K562 (cell line): ENCODE data around the gene SPATA20.

ENCODE experiments used
- CBX8 ChIP-seq: fragments of 200-600 bp; sonication (generic); IDR thresholded peaks from 2 replicates; pipeline ENCODE4 v1.6.1; 2012; ENCODE audit warnings: borderline replicate concordance, mixed run types, low read depth, mild to moderate bottlenecking, moderate library complexity, mixed read lengths, low read length, control low read depth, inconsistent platforms; ENCODE audit not compliant: poor library complexity, severe bottlenecking; ENCODE audit errors: extremely low read depth
- FOXM1 ChIP-seq, 2 experiments: fragments of 450-650 bp in 1 of 2; sonication (generic) in 1 of 2; formaldehyde crosslinking in 1 of 2; IDR thresholded peaks; 2 replicates each; pipeline versions ENCODE4 v1.6.1 to v1.9.0; 2017 to 2022; ENCODE audit warnings: low read depth in 2 of 2, mild to moderate bottlenecking in 2 of 2, missing genetic modification reagents in 1 of 2, moderate library complexity in 1 of 2
- JUNB ChIP-seq: fragments of 450-650 bp; formaldehyde crosslinking; conservative IDR thresholded peaks from 2 replicates; pipeline ENCODE4 v1.4.0; 2020; ENCODE audit warnings: mild to moderate bottlenecking
- MYC ChIP-seq, 2 experiments: fragments of 250-450 bp in 1 of 2; sonication (Bioruptor Pico) in 1 of 2; IDR thresholded peaks; 2 replicates each; pipeline versions ENCODE4 v1.5.1 to v1.6.1; 2012 to 2021; ENCODE audit warnings: low read depth in 2 of 2, borderline replicate concordance in 1 of 2, improper control_type of control experiment in 1 of 2, low read length in 1 of 2, mild to moderate bottlenecking in 1 of 2, moderate library complexity in 1 of 2
- RBBP5 ChIP-seq: fragments of 200-600 bp; sonication (generic); IDR thresholded peaks from 2 replicates; pipeline ENCODE4 v1.6.1; 2012; ENCODE audit warnings: borderline replicate concordance, mild to moderate bottlenecking, low read length, control low read depth, inconsistent platforms; ENCODE audit not compliant: insufficient read depth, poor library complexity, severe bottlenecking
- TCF7 ChIP-seq: sonication (generic); IDR thresholded peaks from 2 replicates; pipeline ENCODE4 v1.6.1; 2016; ENCODE audit warnings: antibody characterized with exemption, borderline replicate concordance
- YY1 ChIP-seq, 3 experiments: IDR thresholded peaks; 2 replicates each; pipeline ENCODE4 v1.6.1; 2011; ENCODE audit warnings: low read length in 2 of 3, mild to moderate bottlenecking in 2 of 3, moderate library complexity in 2 of 3, borderline replicate concordance in 1 of 3, control low read depth in 1 of 3, low read depth in 1 of 3; ENCODE audit not compliant: insufficient read depth in 3 of 3, insufficient replicate concordance in 2 of 3, control insufficient read depth in 1 of 3, insufficient read length in 1 of 3; ENCODE audit errors: extremely low read depth in 1 of 3
- ZNF79 ChIP-seq: fragments of 250-450 bp; sonication (Bioruptor Pico); IDR thresholded peaks from 2 replicates; pipeline ENCODE4 v1.4.0; 2020; ENCODE audit warnings: low read depth, mild to moderate bottlenecking, moderate library complexity
- TF ChIP-seq, protein P1 (sequence below), 3 experiments: IDR thresholded peaks in 2 of 3; conservative IDR thresholded peaks in 1 of 3; 2 replicates each; pipeline ENCODE4 v1.5.1; 2011 to 2012; ENCODE audit warnings: low read length in 3 of 3, mild to moderate bottlenecking in 3 of 3, control low read depth in 2 of 3, improper control_type of control experiment in 1 of 3, inconsistent platforms in 1 of 3, low read depth in 1 of 3, mixed read lengths in 1 of 3, moderate library complexity in 1 of 3; ENCODE audit not compliant: insufficient read depth in 2 of 3
- TF ChIP-seq, protein P2 (sequence below): sonication (generic); formaldehyde crosslinking; IDR thresholded peaks from 2 replicates; pipeline ENCODE4 v1.9.0; 2022; ENCODE audit warnings: mild to moderate bottlenecking, missing genetic modification reagents
- TF ChIP-seq, protein P3 (sequence below): fragments of 250-450 bp; sonication (Bioruptor Pico); IDR thresholded peaks from 2 replicates; pipeline ENCODE4 v1.5.0; 2021; ENCODE audit warnings: mild to moderate bottlenecking, borderline replicate concordance
- TF ChIP-seq, protein P4 (sequence below): sonication (generic); formaldehyde crosslinking; IDR thresholded peaks from 2 replicates; pipeline ENCODE4 v1.8.1; 2023; ENCODE audit warnings: mild to moderate bottlenecking, missing genetic modification reagents
- TF ChIP-seq, protein P5 (sequence below): fragments of 450-650 bp; IDR thresholded peaks from 2 replicates; pipeline ENCODE4 v1.6.1; 2017; ENCODE audit warnings: antibody characterized with exemption, mild to moderate bottlenecking

DNA sequence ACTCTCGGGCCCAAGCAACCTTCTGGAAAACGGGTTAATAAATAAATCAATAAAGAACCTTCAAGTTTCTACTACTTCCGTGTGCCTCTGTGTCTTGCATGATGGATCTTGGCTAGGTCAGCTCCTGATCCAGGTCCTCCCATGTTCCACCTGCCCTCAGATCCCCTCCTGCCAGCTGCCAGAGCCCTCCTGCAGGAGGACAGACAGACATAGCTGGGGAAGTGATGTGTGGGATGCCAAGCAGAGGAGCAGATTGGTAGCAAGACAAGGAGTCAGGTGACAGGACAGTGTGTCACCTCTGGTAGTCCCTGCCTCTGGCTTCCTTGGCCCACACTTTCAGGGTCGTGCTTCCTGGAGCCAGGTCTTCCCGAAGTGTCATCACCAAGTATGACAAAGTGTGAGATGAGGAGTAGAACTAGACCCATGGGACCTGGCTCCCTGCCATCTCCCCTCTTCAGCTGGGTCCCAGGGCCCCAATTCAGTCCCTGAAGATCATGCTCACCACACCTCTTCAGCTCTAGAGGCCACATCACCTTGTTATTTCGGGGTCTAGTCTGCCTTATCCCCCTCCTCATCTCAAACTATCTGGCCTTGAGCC is 15.4 kb upstream of the SPATA20 start:
- TF ChIP-seq, protein P1, sequence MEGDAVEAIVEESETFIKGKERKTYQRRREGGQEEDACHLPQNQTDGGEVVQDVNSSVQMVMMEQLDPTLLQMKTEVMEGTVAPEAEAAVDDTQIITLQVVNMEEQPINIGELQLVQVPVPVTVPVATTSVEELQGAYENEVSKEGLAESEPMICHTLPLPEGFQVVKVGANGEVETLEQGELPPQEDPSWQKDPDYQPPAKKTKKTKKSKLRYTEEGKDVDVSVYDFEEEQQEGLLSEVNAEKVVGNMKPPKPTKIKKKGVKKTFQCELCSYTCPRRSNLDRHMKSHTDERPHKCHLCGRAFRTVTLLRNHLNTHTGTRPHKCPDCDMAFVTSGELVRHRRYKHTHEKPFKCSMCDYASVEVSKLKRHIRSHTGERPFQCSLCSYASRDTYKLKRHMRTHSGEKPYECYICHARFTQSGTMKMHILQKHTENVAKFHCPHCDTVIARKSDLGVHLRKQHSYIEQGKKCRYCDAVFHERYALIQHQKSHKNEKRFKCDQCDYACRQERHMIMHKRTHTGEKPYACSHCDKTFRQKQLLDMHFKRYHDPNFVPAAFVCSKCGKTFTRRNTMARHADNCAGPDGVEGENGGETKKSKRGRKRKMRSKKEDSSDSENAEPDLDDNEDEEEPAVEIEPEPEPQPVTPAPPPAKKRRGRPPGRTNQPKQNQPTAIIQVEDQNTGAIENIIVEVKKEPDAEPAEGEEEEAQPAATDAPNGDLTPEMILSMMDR (IDR thresholded peaks at IDR 0.05 in 2 of 3, conservative IDR thresholded peaks at IDR 0.05 in 1 of 3; ENCODE audit: insufficient read depth in 2 of 3, low read depth in 1 of 3, low read length in 3 of 3): no peak
- TF ChIP-seq CBX8: no peak
- TF ChIP-seq RBBP5: no peak
- TF ChIP-seq, protein P2, sequence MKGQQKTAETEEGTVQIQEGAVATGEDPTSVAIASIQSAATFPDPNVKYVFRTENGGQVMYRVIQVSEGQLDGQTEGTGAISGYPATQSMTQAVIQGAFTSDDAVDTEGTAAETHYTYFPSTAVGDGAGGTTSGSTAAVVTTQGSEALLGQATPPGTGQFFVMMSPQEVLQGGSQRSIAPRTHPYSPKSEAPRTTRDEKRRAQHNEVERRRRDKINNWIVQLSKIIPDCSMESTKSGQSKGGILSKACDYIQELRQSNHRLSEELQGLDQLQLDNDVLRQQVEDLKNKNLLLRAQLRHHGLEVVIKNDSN (CRISPR knock-in tag): no peak
- TF ChIP-seq YY1 (IDR thresholded peaks at IDR 0.05; ENCODE audit: borderline replicate concordance in 1 of 3, control insufficient read depth in 1 of 3, extremely low read depth in 1 of 3, insufficient read depth in 3 of 3, insufficient read length in 1 of 3, insufficient replicate concordance in 2 of 3, low read depth in 1 of 3, low read length in 2 of 3): no peak
- no peak for TF ChIP-seq ZNF79 (CRISPR knock-in tag)
- TF ChIP-seq, protein P3, sequence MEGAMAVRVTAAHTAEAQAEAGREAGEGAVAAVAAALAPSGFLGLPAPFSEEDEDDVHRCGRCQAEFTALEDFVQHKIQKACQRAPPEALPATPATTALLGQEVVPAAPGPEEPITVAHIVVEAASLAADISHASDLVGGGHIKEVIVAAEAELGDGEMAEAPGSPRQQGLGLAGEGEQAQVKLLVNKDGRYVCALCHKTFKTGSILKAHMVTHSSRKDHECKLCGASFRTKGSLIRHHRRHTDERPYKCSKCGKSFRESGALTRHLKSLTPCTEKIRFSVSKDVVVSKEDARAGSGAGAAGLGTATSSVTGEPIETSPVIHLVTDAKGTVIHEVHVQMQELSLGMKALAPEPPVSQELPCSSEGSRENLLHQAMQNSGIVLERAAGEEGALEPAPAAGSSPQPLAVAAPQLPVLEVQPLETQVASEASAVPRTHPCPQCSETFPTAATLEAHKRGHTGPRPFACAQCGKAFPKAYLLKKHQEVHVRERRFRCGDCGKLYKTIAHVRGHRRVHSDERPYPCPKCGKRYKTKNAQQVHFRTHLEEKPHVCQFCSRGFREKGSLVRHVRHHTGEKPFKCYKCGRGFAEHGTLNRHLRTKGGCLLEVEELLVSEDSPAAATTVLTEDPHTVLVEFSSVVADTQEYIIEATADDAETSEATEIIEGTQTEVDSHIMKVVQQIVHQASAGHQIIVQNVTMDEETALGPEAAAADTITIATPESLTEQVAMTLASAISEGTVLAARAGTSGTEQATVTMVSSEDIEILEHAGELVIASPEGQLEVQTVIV: no peak
- TF ChIP-seq FOXM1 (IDR thresholded peaks at IDR 0.05; ENCODE audit: low read depth): no peak
- TF ChIP-seq FOXM1 (CRISPR knock-in tag; IDR thresholded peaks at IDR 0.05; ENCODE audit: low read depth): no peak
- TF ChIP-seq, protein P4, sequence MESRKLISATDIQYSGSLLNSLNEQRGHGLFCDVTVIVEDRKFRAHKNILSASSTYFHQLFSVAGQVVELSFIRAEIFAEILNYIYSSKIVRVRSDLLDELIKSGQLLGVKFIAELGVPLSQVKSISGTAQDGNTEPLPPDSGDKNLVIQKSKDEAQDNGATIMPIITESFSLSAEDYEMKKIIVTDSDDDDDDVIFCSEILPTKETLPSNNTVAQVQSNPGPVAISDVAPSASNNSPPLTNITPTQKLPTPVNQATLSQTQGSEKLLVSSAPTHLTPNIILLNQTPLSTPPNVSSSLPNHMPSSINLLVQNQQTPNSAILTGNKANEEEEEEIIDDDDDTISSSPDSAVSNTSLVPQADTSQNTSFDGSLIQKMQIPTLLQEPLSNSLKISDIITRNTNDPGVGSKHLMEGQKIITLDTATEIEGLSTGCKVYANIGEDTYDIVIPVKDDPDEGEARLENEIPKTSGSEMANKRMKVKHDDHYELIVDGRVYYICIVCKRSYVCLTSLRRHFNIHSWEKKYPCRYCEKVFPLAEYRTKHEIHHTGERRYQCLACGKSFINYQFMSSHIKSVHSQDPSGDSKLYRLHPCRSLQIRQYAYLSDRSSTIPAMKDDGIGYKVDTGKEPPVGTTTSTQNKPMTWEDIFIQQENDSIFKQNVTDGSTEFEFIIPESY (CRISPR knock-in tag): no peak
- no peak for TF ChIP-seq MYC (IDR thresholded peaks at IDR 0.05; ENCODE audit: low read depth, low read length)
- TF ChIP-seq MYC (CRISPR knock-in tag; IDR thresholded peaks at IDR 0.05; ENCODE audit: borderline replicate concordance, low read depth): no peak
- no peak for TF ChIP-seq TCF7
- TF ChIP-seq, protein P5, sequence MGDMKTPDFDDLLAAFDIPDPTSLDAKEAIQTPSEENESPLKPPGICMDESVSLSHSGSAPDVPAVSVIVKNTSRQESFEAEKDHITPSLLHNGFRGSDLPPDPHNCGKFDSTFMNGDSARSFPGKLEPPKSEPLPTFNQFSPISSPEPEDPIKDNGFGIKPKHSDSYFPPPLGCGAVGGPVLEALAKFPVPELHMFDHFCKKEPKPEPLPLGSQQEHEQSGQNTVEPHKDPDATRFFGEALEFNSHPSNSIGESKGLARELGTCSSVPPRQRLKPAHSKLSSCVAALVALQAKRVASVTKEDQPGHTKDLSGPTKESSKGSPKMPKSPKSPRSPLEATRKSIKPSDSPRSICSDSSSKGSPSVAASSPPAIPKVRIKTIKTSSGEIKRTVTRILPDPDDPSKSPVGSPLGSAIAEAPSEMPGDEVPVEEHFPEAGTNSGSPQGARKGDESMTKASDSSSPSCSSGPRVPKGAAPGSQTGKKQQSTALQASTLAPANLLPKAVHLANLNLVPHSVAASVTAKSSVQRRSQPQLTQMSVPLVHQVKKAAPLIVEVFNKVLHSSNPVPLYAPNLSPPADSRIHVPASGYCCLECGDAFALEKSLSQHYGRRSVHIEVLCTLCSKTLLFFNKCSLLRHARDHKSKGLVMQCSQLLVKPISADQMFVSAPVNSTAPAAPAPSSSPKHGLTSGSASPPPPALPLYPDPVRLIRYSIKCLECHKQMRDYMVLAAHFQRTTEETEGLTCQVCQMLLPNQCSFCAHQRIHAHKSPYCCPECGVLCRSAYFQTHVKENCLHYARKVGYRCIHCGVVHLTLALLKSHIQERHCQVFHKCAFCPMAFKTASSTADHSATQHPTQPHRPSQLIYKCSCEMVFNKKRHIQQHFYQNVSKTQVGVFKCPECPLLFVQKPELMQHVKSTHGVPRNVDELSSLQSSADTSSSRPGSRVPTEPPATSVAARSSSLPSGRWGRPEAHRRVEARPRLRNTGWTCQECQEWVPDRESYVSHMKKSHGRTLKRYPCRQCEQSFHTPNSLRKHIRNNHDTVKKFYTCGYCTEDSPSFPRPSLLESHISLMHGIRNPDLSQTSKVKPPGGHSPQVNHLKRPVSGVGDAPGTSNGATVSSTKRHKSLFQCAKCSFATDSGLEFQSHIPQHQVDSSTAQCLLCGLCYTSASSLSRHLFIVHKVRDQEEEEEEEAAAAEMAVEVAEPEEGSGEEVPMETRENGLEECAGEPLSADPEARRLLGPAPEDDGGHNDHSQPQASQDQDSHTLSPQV: no peak
- no peak for TF ChIP-seq JUNB
